ENCODE measurements around the gene PODXL2.

The PODXL2 gene

DNA sequence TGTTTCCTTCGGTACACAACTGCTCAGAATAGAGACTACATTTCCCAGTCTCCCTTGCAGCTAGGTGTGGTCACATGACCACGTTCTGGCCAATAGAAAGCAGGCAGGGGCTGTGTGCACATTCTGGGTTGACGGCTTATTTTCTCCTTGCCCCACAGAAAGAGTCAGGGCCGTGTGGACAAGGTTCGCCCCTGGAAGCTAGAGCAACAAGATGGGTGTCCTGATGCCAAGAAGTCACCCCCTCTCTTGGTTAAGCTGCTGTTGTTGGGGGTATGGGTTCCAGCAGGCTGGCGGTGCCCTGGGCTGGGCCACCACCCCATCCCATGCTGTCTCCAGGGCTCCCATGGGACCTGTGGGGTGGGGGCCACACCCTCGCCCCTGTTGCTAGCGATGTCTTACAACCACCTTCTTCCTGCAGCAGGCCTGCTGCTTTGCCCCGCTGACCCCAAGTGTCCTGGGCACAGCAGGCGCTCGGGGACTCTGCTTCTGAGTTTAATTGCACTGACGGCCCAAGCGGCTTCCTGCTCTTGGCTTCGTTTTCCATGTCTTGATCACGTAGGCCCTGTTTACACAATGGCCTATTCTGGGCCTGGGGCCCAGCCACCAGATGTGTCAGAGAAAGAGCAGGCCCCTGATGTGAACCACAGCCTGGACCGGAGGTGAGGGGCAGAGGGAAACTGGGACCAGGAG lies 68.7 kb downstream of the PODXL2 start:
- Histone ChIP-seq H4K20me1 (ENCODE audit: insufficient read depth, low read length) (no peaks in the 10 kb centered on the region), H3K9me3 (ENCODE audit: insufficient read depth, low read length) (no peaks in the 10 kb centered on the region), H3K27ac (ENCODE audit: low read length) (peak overlapping the region; percentile 50), H3K27me3 (ENCODE audit: low read depth, low read length) (no peaks in the 10 kb centered on the region), H3K9ac (ENCODE audit: low read length) (no peak overlapping the region), H3K79me2 (ENCODE audit: low read length) (peaks cover 10% of the 10 kb centered on the region), H3K36me3 (replicated peaks; ENCODE audit: low read depth, low read length) (peaks cover 51% of the 10 kb centered on the region), H2AFZ (ENCODE audit: low read depth, low read length) (no peak overlapping the region), H3K4me3 (ENCODE audit: low read length) (no peak overlapping the region; the same call in 1 of the 2 replicates), H3K4me2 (ENCODE audit: low read length) (peak overlapping the region; percentile 48), H3K4me1 (ENCODE audit: low read length) (peaks cover 25% of the 10 kb centered on the region)
- no peak for TF ChIP-seq EZH2phosphoT487 (IDR thresholded peaks at IDR 0.05; ENCODE audit: low read depth)
- TF ChIP-seq, protein P1, sequence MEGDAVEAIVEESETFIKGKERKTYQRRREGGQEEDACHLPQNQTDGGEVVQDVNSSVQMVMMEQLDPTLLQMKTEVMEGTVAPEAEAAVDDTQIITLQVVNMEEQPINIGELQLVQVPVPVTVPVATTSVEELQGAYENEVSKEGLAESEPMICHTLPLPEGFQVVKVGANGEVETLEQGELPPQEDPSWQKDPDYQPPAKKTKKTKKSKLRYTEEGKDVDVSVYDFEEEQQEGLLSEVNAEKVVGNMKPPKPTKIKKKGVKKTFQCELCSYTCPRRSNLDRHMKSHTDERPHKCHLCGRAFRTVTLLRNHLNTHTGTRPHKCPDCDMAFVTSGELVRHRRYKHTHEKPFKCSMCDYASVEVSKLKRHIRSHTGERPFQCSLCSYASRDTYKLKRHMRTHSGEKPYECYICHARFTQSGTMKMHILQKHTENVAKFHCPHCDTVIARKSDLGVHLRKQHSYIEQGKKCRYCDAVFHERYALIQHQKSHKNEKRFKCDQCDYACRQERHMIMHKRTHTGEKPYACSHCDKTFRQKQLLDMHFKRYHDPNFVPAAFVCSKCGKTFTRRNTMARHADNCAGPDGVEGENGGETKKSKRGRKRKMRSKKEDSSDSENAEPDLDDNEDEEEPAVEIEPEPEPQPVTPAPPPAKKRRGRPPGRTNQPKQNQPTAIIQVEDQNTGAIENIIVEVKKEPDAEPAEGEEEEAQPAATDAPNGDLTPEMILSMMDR (IDR thresholded peaks at IDR 0.05; ENCODE audit: low read depth, low read length) = no peak

DNA sequence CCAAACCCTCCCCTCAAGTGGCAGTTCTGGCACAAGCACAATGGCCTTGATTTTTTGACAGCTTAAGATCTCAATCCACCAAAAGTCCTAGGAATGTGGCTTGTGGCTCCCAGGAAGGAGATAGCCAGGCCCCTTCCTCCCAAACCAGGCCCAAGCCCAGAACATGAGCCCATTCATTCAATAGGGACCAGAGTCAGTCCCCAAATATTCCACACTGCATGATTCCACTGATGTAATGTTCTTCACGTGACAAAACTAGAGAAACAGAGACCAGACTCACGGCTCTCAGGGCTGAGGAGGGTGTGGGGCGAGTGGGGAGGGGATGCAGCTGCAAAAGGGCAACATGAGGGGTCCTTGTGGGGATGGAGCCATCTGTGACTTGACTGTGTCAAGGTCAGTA lies 69.3 kb downstream of the PODXL2 start:
- no peaks in the 10 kb centered on the region for H3K27me3 ChIP-seq (ENCODE audit: low read depth, low read length)
- peaks cover 50% of the 10 kb centered on the region for H3K36me3 ChIP-seq (replicated peaks; ENCODE audit: low read depth, low read length)
- peaks cover 14% of the 10 kb centered on the region for H3K79me2 ChIP-seq (ENCODE audit: low read length)
- H3K4me3 ChIP-seq (ENCODE audit: low read length) = no peak overlapping the region
- TF ChIP-seq, protein P1 (IDR thresholded peaks at IDR 0.05; ENCODE audit: low read depth, low read length) = no peak
- no peak for TF ChIP-seq EZH2phosphoT487 (IDR thresholded peaks at IDR 0.05; ENCODE audit: low read depth)
- no peak overlapping the region for H3K4me2 ChIP-seq (ENCODE audit: low read length)
- no peak overlapping the region for H3K27ac ChIP-seq (ENCODE audit: low read length)
- H3K9me3 ChIP-seq (ENCODE audit: insufficient read depth, low read length) = no peaks in the 10 kb centered on the region
- H3K4me1 ChIP-seq (ENCODE audit: low read length) = peaks cover 25% of the 10 kb centered on the region
- no peak overlapping the region for H3K9ac ChIP-seq (ENCODE audit: low read length)
- no peaks in the 10 kb centered on the region for H4K20me1 ChIP-seq (ENCODE audit: insufficient read depth, low read length)
- no peak overlapping the region for H2AFZ ChIP-seq (ENCODE audit: low read depth, low read length)

DNA sequence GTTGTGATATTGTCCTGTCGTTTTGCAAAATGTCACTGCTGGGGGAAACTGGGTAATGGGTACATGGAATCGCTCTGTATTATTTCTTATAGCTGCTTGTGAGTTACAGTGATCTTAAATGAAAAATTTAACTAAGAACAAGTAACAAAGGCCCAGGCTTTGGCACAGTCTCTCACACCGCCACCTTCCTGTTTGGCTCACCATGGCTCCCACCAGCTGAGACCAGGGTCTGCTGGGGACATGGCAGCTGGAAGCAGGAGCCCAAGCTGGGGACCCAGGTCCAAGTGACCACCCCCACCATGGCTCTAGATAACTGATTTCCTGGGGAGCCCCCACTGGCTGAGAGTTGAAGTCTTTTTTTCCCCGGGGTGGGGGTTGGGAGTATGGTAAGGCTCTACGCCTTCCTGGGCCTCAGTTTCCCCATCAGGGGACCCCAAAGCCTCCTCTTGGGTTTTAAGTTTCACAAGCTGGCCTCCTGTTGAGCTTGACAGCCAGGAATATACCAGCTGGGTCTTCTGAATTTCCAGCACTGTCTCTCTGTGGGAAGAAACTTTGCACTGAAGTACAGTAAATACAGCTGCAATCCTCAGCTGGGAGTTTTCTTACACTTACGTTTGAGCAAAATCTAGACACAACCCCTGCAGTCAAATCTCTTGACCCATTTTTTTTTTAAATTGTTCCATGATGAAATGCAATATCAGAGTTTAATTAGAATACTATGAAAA lies 69.9 kb downstream of the PODXL2 start:
- Histone ChIP-seq H3K4me3 (ENCODE audit: low read length) (no peak overlapping the region), H2AFZ (ENCODE audit: low read depth, low read length) (no peak overlapping the region), H3K9me3 (ENCODE audit: insufficient read depth, low read length) (no peaks in the 10 kb centered on the region), H3K9ac (ENCODE audit: low read length) (no peak overlapping the region), H3K27ac (ENCODE audit: low read length) (peak overlapping the region; percentile 16; the same call in 1 of the 2 replicates), H3K4me2 (ENCODE audit: low read length) (no peak overlapping the region), H3K79me2 (ENCODE audit: low read length) (peaks cover 20% of the 10 kb centered on the region), H3K27me3 (ENCODE audit: low read depth, low read length) (no peaks in the 10 kb centered on the region), H3K4me1 (ENCODE audit: low read length) (peaks cover 25% of the 10 kb centered on the region), H3K36me3 (replicated peaks; ENCODE audit: low read depth, low read length) (peaks cover 51% of the 10 kb centered on the region), H4K20me1 (ENCODE audit: insufficient read depth, low read length) (no peaks in the 10 kb centered on the region)
- no peak for TF ChIP-seq EZH2phosphoT487 (IDR thresholded peaks at IDR 0.05; ENCODE audit: low read depth)
- TF ChIP-seq, protein P1 (IDR thresholded peaks at IDR 0.05; ENCODE audit: low read depth, low read length) = no peak

Data from OCI-LY3 (cell line).